SJSA1 (cell line): Measurements from ENCODE around the gene YEATS2. TPM values are rescaled to one million over a fixed set of nuclear protein-coding genes. Genes with fewer than 3 reads are reported as not detected.

Source experiments
- DNase-seq, 2 experiments: peaks; one replicate each; pipeline ENCODE4 v3.0.0-alpha.2; 2015 to 2020; ENCODE audit warnings: low spot score in 2 of 2, low read depth in 1 of 2
- H3K27ac ChIP-seq: fragments of 250-450 bp; sonication (Bioruptor Pico); 2 replicates; pipeline ENCODE4 v1.5.1; 2020; ENCODE audit warnings: mild to moderate bottlenecking, moderate library complexity
- H3K27me3 ChIP-seq: fragments of 250-450 bp; sonication (Bioruptor Pico); replicated peaks from 2 replicates; pipeline ENCODE4 v1.5.1; 2020; ENCODE audit warnings: mild to moderate bottlenecking, moderate library complexity
- H3K36me3 ChIP-seq: fragments of 250-450 bp; sonication (Bioruptor Pico); 2 replicates; pipeline ENCODE4 v1.5.1; 2020; ENCODE audit warnings: mild to moderate bottlenecking
- H3K4me1 ChIP-seq: fragments of 250-450 bp; sonication (Bioruptor Pico); replicated peaks from 2 replicates; pipeline ENCODE4 v1.6.1; 2021; ENCODE audit warnings: mild to moderate bottlenecking
- H3K4me3 ChIP-seq: fragments of 250-450 bp; sonication (Bioruptor Pico); 2 replicates; pipeline ENCODE4 v1.5.1; 2020; ENCODE audit warnings: mild to moderate bottlenecking
- H3K9me3 ChIP-seq: fragments of 250-450 bp; sonication (Bioruptor Pico); replicated peaks from 2 replicates; pipeline ENCODE4 v1.5.1; 2020; ENCODE audit warnings: mild to moderate bottlenecking
- total RNA-seq: library from RNA; depleted of rRNA; stranded (reverse); fragments of >200 nt; shearing (Covaris generic); gene quantifications from 2 replicates; pipeline ENCODE4 v1.2.3, GENCODE V29; 2014

YEATS2 gene
- total RNA-seq, 1 experiment from 2014 or later, result 20.0 TPM

GRCh38 chr3:183799461-183799860, 101.9 kb downstream of the YEATS2 start:
- DNase-seq, result no peak
- no peaks in the 10 kb centered on the region for H3K9me3 ChIP-seq
- H3K4me1 ChIP-seq, result no peaks in the 10 kb centered on the region
- peaks cover 54% of the 10 kb centered on the region for H3K36me3 ChIP-seq
- H3K4me3 ChIP-seq, result no peak overlapping the region
- no peak overlapping the region for H3K27ac ChIP-seq
- H3K27me3 ChIP-seq, result no peaks in the 10 kb centered on the region

GRCh38 chr3:183800243-183800863, 102.8 kb downstream of the YEATS2 start:
- no peak overlapping the region for H3K4me3 ChIP-seq
- H3K27ac ChIP-seq, result no peak overlapping the region
- no peaks in the 10 kb centered on the region for H3K4me1 ChIP-seq
- no peaks in the 10 kb centered on the region for H3K9me3 ChIP-seq
- no peaks in the 10 kb centered on the region for H3K27me3 ChIP-seq
- H3K36me3 ChIP-seq, result peaks cover 56% of the 10 kb centered on the region
- DNase-seq, result no peak

GRCh38 chr3:183801601-183802000, 104.0 kb downstream of the YEATS2 start:
- H3K9me3 ChIP-seq, result no peaks in the 10 kb centered on the region
- DNase-seq, result no peak
- H3K4me1 ChIP-seq, result no peaks in the 10 kb centered on the region
- peaks cover 56% of the 10 kb centered on the region for H3K36me3 ChIP-seq
- no peak overlapping the region for H3K27ac ChIP-seq
- no peaks in the 10 kb centered on the region for H3K27me3 ChIP-seq
- no peak overlapping the region for H3K4me3 ChIP-seq

GRCh38 chr3:183802989-183803388, 105.4 kb downstream of the YEATS2 start:
- no peak for DNase-seq
- no peaks in the 10 kb centered on the region for H3K9me3 ChIP-seq
- H3K27me3 ChIP-seq, result no peaks in the 10 kb centered on the region
- H3K4me3 ChIP-seq, result no peak overlapping the region
- no peaks in the 10 kb centered on the region for H3K4me1 ChIP-seq
- H3K27ac ChIP-seq, result no peak overlapping the region
- peaks cover 62% of the 10 kb centered on the region for H3K36me3 ChIP-seq

GRCh38 chr3:183807209-183807728, 109.7 kb downstream of the YEATS2 start:
- no peak overlapping the region for H3K27ac ChIP-seq
- DNase-seq, result no peak
- H3K9me3 ChIP-seq, result no peaks in the 10 kb centered on the region
- no peaks in the 10 kb centered on the region for H3K27me3 ChIP-seq
- peaks cover 61% of the 10 kb centered on the region for H3K36me3 ChIP-seq
- H3K4me3 ChIP-seq, result no peak overlapping the region
- no peaks in the 10 kb centered on the region for H3K4me1 ChIP-seq

GRCh38 chr3:183807881-183808280, 110.3 kb downstream of the YEATS2 start:
- H3K4me3 ChIP-seq, result no peak overlapping the region
- H3K27ac ChIP-seq, result no peak overlapping the region
- no peaks in the 10 kb centered on the region for H3K27me3 ChIP-seq
- no peak for DNase-seq
- no peaks in the 10 kb centered on the region for H3K9me3 ChIP-seq
- H3K36me3 ChIP-seq, result peaks cover 59% of the 10 kb centered on the region
- H3K4me1 ChIP-seq, result no peaks in the 10 kb centered on the region

- Histone ChIP-seq H3K27me3 (no peaks in the 10 kb centered on the region), H3K27ac (no peak overlapping the region), H3K4me3 (no peak overlapping the region), H3K36me3 (peaks cover 55% of the 10 kb centered on the region), H3K9me3 (no peaks in the 10 kb centered on the region), H3K4me1 (no peaks in the 10 kb centered on the region)
- no peak for DNase-seq
These were observed 110.8 kb downstream of the YEATS2 start for GRCh38 chr3:183808355-183808754.

- DNase-seq, result no peak
- Histone ChIP-seq H3K9me3 (no peaks in the 10 kb centered on the region), H3K4me1 (no peaks in the 10 kb centered on the region), H3K27ac (no peak overlapping the region), H3K27me3 (no peaks in the 10 kb centered on the region), H3K4me3 (no peak overlapping the region), H3K36me3 (peaks cover 52% of the 10 kb centered on the region)
These were observed 111.7 kb downstream of the YEATS2 start for GRCh38 chr3:183809270-183809669.

GRCh38 chr3:183810643-183811594, 113.3 kb downstream of the YEATS2 start:
- no peak for DNase-seq
- H3K36me3 ChIP-seq, result peaks cover 53% of the 10 kb centered on the region

GRCh38 chr3:183811638-183812037, 114.0 kb downstream of the YEATS2 start:
- peaks cover 53% of the 10 kb centered on the region for H3K36me3 ChIP-seq

More at GRCh38 chr3:183810643-183811594, 113.3 kb downstream of the YEATS2 start:
- H3K4me1 ChIP-seq, result 0 out of 2 replicates have a peak, but pooled peaks cover 6% of the 10 kb centered on the region
- H3K27ac ChIP-seq, result no peak overlapping the region
- H3K9me3 ChIP-seq, result no peaks in the 10 kb centered on the region
- no peaks in the 10 kb centered on the region for H3K27me3 ChIP-seq
- H3K4me3 ChIP-seq, result no peak overlapping the region

GRCh38 chr3:183812761-183813445, 115.3 kb downstream of the YEATS2 start:
- Histone ChIP-seq H3K27ac (no peak overlapping the region), H3K4me3 (no peak overlapping the region), H3K4me1 (0 out of 2 replicates have a peak, but pooled peaks cover 6% of the 10 kb centered on the region), H3K36me3 (peaks cover 44% of the 10 kb centered on the region), H3K9me3 (no peaks in the 10 kb centered on the region), H3K27me3 (no peaks in the 10 kb centered on the region)
- DNase-seq, result no peak

More at GRCh38 chr3:183811638-183812037, 114.0 kb downstream of the YEATS2 start:
- H3K27me3 ChIP-seq, result no peaks in the 10 kb centered on the region
- no peak for DNase-seq
- 0 out of 2 replicates have a peak, but pooled peaks cover 6% of the 10 kb centered on the region for H3K4me1 ChIP-seq
- H3K4me3 ChIP-seq, result no peak overlapping the region
- H3K27ac ChIP-seq, result no peak overlapping the region
- H3K9me3 ChIP-seq, result no peaks in the 10 kb centered on the region

- H3K36me3 ChIP-seq, result peaks cover 30% of the 10 kb centered on the region
- 0 out of 2 replicates have a peak, but pooled peaks cover 6% of the 10 kb centered on the region for H3K4me1 ChIP-seq
- no peak overlapping the region for H3K27ac ChIP-seq
- DNase-seq, result no peak
- no peaks in the 10 kb centered on the region for H3K27me3 ChIP-seq
- no peaks in the 10 kb centered on the region for H3K9me3 ChIP-seq
- no peak overlapping the region for H3K4me3 ChIP-seq
These were observed 116.6 kb downstream of the YEATS2 start for GRCh38 chr3:183814240-183814639.

GRCh38 chr3:183815563-183815940, 118.0 kb downstream of the YEATS2 start:
- 0 out of 2 replicates have a peak, but pooled peaks cover 6% of the 10 kb centered on the region for H3K4me1 ChIP-seq
- H3K27ac ChIP-seq, result no peak overlapping the region
- H3K9me3 ChIP-seq, result no peaks in the 10 kb centered on the region
- no peak overlapping the region for H3K4me3 ChIP-seq
- H3K36me3 ChIP-seq, result peaks cover 17% of the 10 kb centered on the region
- H3K27me3 ChIP-seq, result no peaks in the 10 kb centered on the region
- no peak for DNase-seq
